NB4 (cell line): ENCODE data around the gene AFAP1.

Source experiments
- CTCF ChIP-seq: IDR thresholded peaks from one replicate; pipeline ENCODE4 v1.5.1; 2012; ENCODE audit warnings: low read depth, low read length
- POLR2A ChIP-seq: IDR thresholded peaks from 2 replicates; pipeline ENCODE4 v1.6.1; 2011; ENCODE audit warnings: mild to moderate bottlenecking; ENCODE audit not compliant: insufficient read length; ENCODE audit errors: extremely low read depth
- TF ChIP-seq, protein P1 (sequence below): IDR thresholded peaks from 2 replicates; pipeline ENCODE4 v1.6.1; 2011; ENCODE audit warnings: low read depth, low read length

DNA sequence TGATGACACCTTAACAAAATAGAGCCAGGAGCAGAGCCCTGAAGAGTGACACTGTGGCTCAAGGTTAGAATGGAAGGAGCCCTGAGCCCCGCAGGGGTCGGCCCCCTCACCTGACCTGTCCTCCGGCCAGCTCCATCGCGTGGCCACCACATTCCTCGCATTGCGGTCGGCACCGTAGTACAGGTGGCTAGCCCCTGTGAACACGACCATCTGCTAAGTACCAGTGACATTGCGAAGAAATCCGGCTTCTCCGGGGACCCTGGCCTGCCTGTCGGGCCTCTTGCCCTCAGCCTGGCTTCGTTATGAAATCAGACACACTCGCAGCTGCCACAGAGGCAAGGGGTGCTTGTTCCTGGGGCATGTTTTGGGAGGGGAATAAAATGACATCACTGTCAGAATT is 179.0 kb downstream of the AFAP1 start:
- TF ChIP-seq CTCF, result no peak
- TF ChIP-seq, protein P1, sequence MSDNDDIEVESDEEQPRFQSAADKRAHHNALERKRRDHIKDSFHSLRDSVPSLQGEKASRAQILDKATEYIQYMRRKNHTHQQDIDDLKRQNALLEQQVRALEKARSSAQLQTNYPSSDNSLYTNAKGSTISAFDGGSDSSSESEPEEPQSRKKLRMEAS, result no peak
- TF ChIP-seq POLR2A, result no peak
